IMR-90 (cell line): ENCODE measurements around the gene CLASP1. TPM values are rescaled to one million over a fixed set of nuclear protein-coding genes. Genes with fewer than 3 reads are reported as not detected.

Source experiments
- ATAC-seq: fragments of 200-7000 bp; cut with Tn5 transposase; 2 replicates; pipeline ENCODE4 v1.9.1; 2020; ENCODE audit warnings: low read depth, mild to moderate bottlenecking, moderate library complexity
- BruUV-seq: library from RNA; stranded (reverse); fragments of 400-500 nt; replicated peaks from 2 replicates; lab custom pipeline; 2021; lab: Mats Ljungman, UMichigan
- CTCF ChIA-PET: fragments of 300-600 bp; formaldehyde crosslinking; extraction: SDS; loops from one replicate; lab custom pipeline; 2021; ENCODE audit warnings: antibody characterized with exemption; lab: Yijun Ruan, JAX
- POLR2A ChIA-PET: fragments of 300-600 bp; sonication (Branson Sonifier 250); formaldehyde crosslinking; loops from one replicate; lab custom pipeline; 2022; ENCODE audit warnings: antibody characterized with exemption; ENCODE audit not compliant: unreplicated experiment; lab: Charles Lee
- DNase-seq: peaks from one replicate; pipeline ENCODE4 v3.0.0; 2013
- H2AFZ ChIP-seq: replicated peaks from 2 replicates; pipeline ENCODE3; 2013; ENCODE audit warnings: low read length, mild to moderate bottlenecking; ENCODE audit not compliant: poor library complexity
- H2AK5ac ChIP-seq: 2 replicates; pipeline ENCODE4 v1.6.1; 2013; ENCODE audit warnings: low read depth, low read length, inconsistent platforms
- H2AK9ac ChIP-seq: replicated peaks from 2 replicates; pipeline ENCODE3; 2013; ENCODE audit warnings: mild to moderate bottlenecking, low read depth, low read length, moderate library complexity; ENCODE audit not compliant: poor library complexity
- H2BK120ac ChIP-seq: 2 replicates; pipeline ENCODE4 v1.6.1; 2013; ENCODE audit warnings: low read depth, low read length, inconsistent platforms
- H2BK15ac ChIP-seq: 3 replicates; pipeline ENCODE4 v1.6.1; 2013; ENCODE audit warnings: low read depth, low read length, inconsistent platforms
- H2BK20ac ChIP-seq: 2 replicates; pipeline ENCODE4 v1.6.1; 2013; ENCODE audit warnings: low read depth, mild to moderate bottlenecking, inconsistent platforms, low read length, moderate library complexity
- H2BK5ac ChIP-seq: 2 replicates; pipeline ENCODE4 v1.6.1; 2013; ENCODE audit warnings: mild to moderate bottlenecking, low read depth, low read length, inconsistent platforms; ENCODE audit not compliant: poor library complexity, severe bottlenecking
- H3K14ac ChIP-seq: replicated peaks from 2 replicates; pipeline ENCODE4 v1.6.1; 2013; ENCODE audit warnings: low read depth, low read length, inconsistent platforms
- H3K18ac ChIP-seq: 2 replicates; pipeline ENCODE4 v1.6.1; 2013; ENCODE audit warnings: low read depth, low read length, control low read depth
- H3K23ac ChIP-seq: 2 replicates; pipeline ENCODE4 v1.6.1; 2013; ENCODE audit warnings: low read depth, low read length, inconsistent platforms
- H3K27ac ChIP-seq: 2 replicates; pipeline ENCODE4 v1.5.1; 2013; ENCODE audit warnings: mild to moderate bottlenecking, control low read depth, low read length; ENCODE audit not compliant: insufficient read depth
- H3K27me3 ChIP-seq: 2 replicates; pipeline ENCODE4 v1.6.1; 2013; ENCODE audit warnings: low read length; ENCODE audit not compliant: control insufficient read depth, insufficient read depth
- H3K36me3 ChIP-seq: 2 replicates; pipeline ENCODE4 v1.6.1; 2013; ENCODE audit warnings: low read length, mixed read lengths; ENCODE audit not compliant: control insufficient read depth, insufficient read depth
- H3K4ac ChIP-seq: 2 replicates; pipeline ENCODE4 v1.6.1; 2013; ENCODE audit warnings: low read depth, low read length, inconsistent platforms
- H3K4me1 ChIP-seq: 2 replicates; pipeline ENCODE4 v1.6.1; 2013; ENCODE audit warnings: low read length, mixed read lengths; ENCODE audit not compliant: control insufficient read depth, insufficient read depth
- H3K4me2 ChIP-seq: 2 replicates; pipeline ENCODE4 v1.6.1; 2013; ENCODE audit warnings: low read depth, mild to moderate bottlenecking, control low read depth, low read length, moderate library complexity
- H3K4me3 ChIP-seq: 2 replicates; pipeline ENCODE4 v1.5.1; 2013; ENCODE audit warnings: low read depth, mild to moderate bottlenecking, control low read depth, low read length, moderate library complexity; ENCODE audit not compliant: insufficient read depth
- H3K56ac ChIP-seq: 2 replicates; pipeline ENCODE4 v1.6.1; 2013; ENCODE audit warnings: low read length, inconsistent platforms; ENCODE audit not compliant: insufficient read depth; ENCODE audit errors: extremely low read depth
- H3K79me1 ChIP-seq, 2 experiments: 2 replicates each; pipeline ENCODE4 v1.6.1; 2013; ENCODE audit warnings: low read length in 2 of 2, inconsistent platforms in 1 of 2, low read depth in 1 of 2
- H3K9ac ChIP-seq: 2 replicates; pipeline ENCODE4 v1.6.1; 2013; ENCODE audit warnings: low read depth, low read length, control low read depth
- H3K9me1 ChIP-seq: 2 replicates; pipeline ENCODE4 v1.6.1; 2013; ENCODE audit warnings: low read length, inconsistent platforms; ENCODE audit not compliant: insufficient read depth
- H3K9me3 ChIP-seq: 2 replicates; pipeline ENCODE4 v1.6.1; 2013; ENCODE audit warnings: low read length; ENCODE audit not compliant: control insufficient read depth, insufficient read depth
- H4K20me1 ChIP-seq: 2 replicates; pipeline ENCODE4 v1.6.1; 2013; ENCODE audit warnings: low read length, inconsistent platforms; ENCODE audit not compliant: insufficient read depth
- H4K5ac ChIP-seq: 2 replicates; pipeline ENCODE4 v1.6.1; 2013; ENCODE audit warnings: mild to moderate bottlenecking, low read depth, low read length, control low read depth
- H4K8ac ChIP-seq, 2 experiments: 2 replicates each; pipeline ENCODE4 v1.6.1; 2013; ENCODE audit warnings: low read depth in 2 of 2, low read length in 2 of 2, control low read depth in 1 of 2, inconsistent platforms in 1 of 2
- H4K91ac ChIP-seq: 2 replicates; pipeline ENCODE4 v1.6.1; 2013; ENCODE audit warnings: low read depth, low read length, inconsistent platforms; ENCODE audit not compliant: insufficient read depth
- CHD1 ChIP-seq: IDR thresholded peaks from 2 replicates; pipeline ENCODE4 v1.6.1; 2012; ENCODE audit warnings: low read depth, low read length, improper control_type of control experiment
- CTCF ChIP-seq: conservative IDR thresholded peaks from 2 replicates; pipeline ENCODE4 v1.5.1; 2012; ENCODE audit warnings: mild to moderate bottlenecking, low read depth, low read length, improper control_type of control experiment
- MXI1 ChIP-seq: IDR thresholded peaks from 2 replicates; pipeline ENCODE4 v1.6.1; 2012; ENCODE audit warnings: low read depth, mild to moderate bottlenecking, low read length, moderate library complexity, borderline replicate concordance
- NFE2L2 ChIP-seq: fragments of 150-350 bp; IDR thresholded peaks from 2 replicates; pipeline ENCODE4 v1.6.1; 2016; ENCODE audit warnings: low read depth, mild to moderate bottlenecking, low read length
- POLR2A ChIP-seq: IDR thresholded peaks from 2 replicates; pipeline ENCODE4 v1.6.1; 2012; ENCODE audit warnings: mild to moderate bottlenecking, low read depth, low read length
- RAD21 ChIP-seq: IDR thresholded peaks from 2 replicates; pipeline ENCODE4 v1.6.1; 2012; ENCODE audit warnings: low read length, improper control_type of control experiment
- SMC3 ChIP-seq: fragments of 150-350 bp; IDR thresholded peaks from 2 replicates; pipeline ENCODE4 v1.6.1; 2016; ENCODE audit warnings: low read depth, mild to moderate bottlenecking, antibody characterized with exemption, low read length, moderate library complexity
- WGBS, 2 experiments: methylation state at CpG; one replicate each; pipeline versions ENCODE4 v1.1.5 to v1.1.7; 2013; ENCODE audit warnings: missing lambda C conversion rate in 2 of 2; ENCODE audit not compliant: insufficient read length in 1 of 2; ENCODE audit errors: extremely low coverage in 2 of 2; 5-methylcytosine and 5-hydroxymethylcytosine counted together
- dilution Hi-C: fragments of 300-500 bp; cut with HindIII; formaldehyde crosslinking; loops from one replicate; pipeline ENCODE4 v1.14.3; 2018; ENCODE audit warnings: low sequenced_read_pairs; ENCODE audit not compliant: unreplicated experiment
- in situ Hi-C: fragments of 300-500 bp; cut with MboI; formaldehyde crosslinking; loops from 3 replicates; pipeline ENCODE4 v1.14.3; 2019; ENCODE audit warnings: low sequenced_read_pairs, inconsistent platforms, mixed read lengths
- intact Hi-C: fragments of 100-400 bp; cut with micrococcal nuclease; formaldehyde crosslinking; loops from 2 replicates; pipeline ENCODE4 v1.10.0; 2022
- polyA plus RNA-seq, 3 experiments: library from polyadenylated mRNA; depleted of rRNA; stranded (reverse); fragments of >200 nt; gene quantifications; 2 replicates each; pipeline ENCODE4 v1.2.3, GENCODE V29; 2012; ENCODE audit warnings: low replicate concordance in 1 of 3
- total RNA-seq: library from RNA; depleted of rRNA; stranded (reverse); fragments of >200 nt; gene quantifications from 2 replicates; pipeline ENCODE4 v1.2.3, GENCODE V29; 2012

CLASP1 gene
- total and polyA plus RNA-seq, 2 of the 4 experiments (the other 2 are of a cell fraction) = 12.3 to 33.7 TPM

GRCh38 chr2:121343191-121343590, 306.1 kb downstream of the CLASP1 start:
- in situ Hi-C loops (no loop called here), dilution Hi-C loops (no loop called here), intact Hi-C loops (no loop called here)
- H3K23ac ChIP-seq = no peak overlapping the region
- H2BK120ac ChIP-seq = no peak overlapping the region
- H3K18ac ChIP-seq = no peak overlapping the region
- H4K91ac ChIP-seq = no peak overlapping the region
- TF ChIP-seq RAD21 = no peak
- TF ChIP-seq CHD1 = no peak
- TF ChIP-seq CTCF = no peak
- TF ChIP-seq SMC3 = no peak
- TF ChIP-seq MXI1 = no peak
- no peak for TF ChIP-seq NFE2L2
- TF ChIP-seq POLR2A = no peak
- no TSS peak for BruUV-seq
- no peaks in the 10 kb centered on the region for H3K9me3 ChIP-seq
- H2BK5ac ChIP-seq = no peak overlapping the region
- H3K9me1 ChIP-seq = peaks cover 6% of the 10 kb centered on the region; the same call in 1 of the 2 replicates
- ATAC-seq (no peak), DNase-seq (no peak)
- H3K27ac ChIP-seq = no peak overlapping the region
- no peaks in the 10 kb centered on the region for H4K20me1 ChIP-seq
- ChIA-PET POLR2A (no interaction called here), CTCF (interaction anchor here (1.0 kb wide), 1 partner anchor 11 kb away, joined by 3 read pairs; no protein-coding TSS in a partner anchor)
- H2AK5ac ChIP-seq = no peak overlapping the region
- H3K36me3 ChIP-seq = peaks cover 53% of the 10 kb centered on the region
- no peak overlapping the region for H2AFZ ChIP-seq
- H3K4me2 ChIP-seq = no peak overlapping the region
- no CpG with 5 or more reads among the region's 2 CpGs for WGBS, 2 experiments
- H3K9ac ChIP-seq = no peak overlapping the region
- H2AK9ac ChIP-seq = no peak overlapping the region
- H3K4me1 ChIP-seq = no peaks in the 10 kb centered on the region
- no peak overlapping the region for H4K5ac ChIP-seq
- H2BK20ac ChIP-seq = no peak overlapping the region
- no peak overlapping the region for H3K56ac ChIP-seq
- no peak overlapping the region for H3K4ac ChIP-seq
- no peaks in the 10 kb centered on the region for H3K27me3 ChIP-seq
- no peak overlapping the region for H2BK15ac ChIP-seq
- H3K79me1 ChIP-seq = peaks cover 0 to 6% of the 10 kb centered on the region in 2 experiments; a peak in 1 of 4 replicates
- no peak overlapping the region for H3K4me3 ChIP-seq
- no peak overlapping the region for H4K8ac ChIP-seq
- no peak overlapping the region for H3K14ac ChIP-seq
